ENCODE results near the gene SUDS3.
"Not testable (repeated sequence)": the region's sequence is repeated elsewhere in the genome, so short reads cannot be mapped to it uniquely, and the experiment has no call there.

The SUDS3 gene

GRCh38 chr12:118398524-118398923, 22.2 kb downstream of the SUDS3 start:
- DNase-seq: no peak

- no peak for DNase-seq
Measured at GRCh38 chr12:118398940-118399339, 22.6 kb downstream of the SUDS3 start.

GRCh38 chr12:118402251-118402650, 25.9 kb downstream of the SUDS3 start:
- DNase-seq: no peak

- DNase-seq: no peak
Measured at GRCh38 chr12:118404876-118405521, 28.6 kb downstream of the SUDS3 start.

GRCh38 chr12:118408241-118408640, 31.9 kb downstream of the SUDS3 start:
- not testable (repeated sequence) for DNase-seq

- no peak for DNase-seq
Measured at GRCh38 chr12:118409834-118410233, 33.5 kb downstream of the SUDS3 start.

GRCh38 chr12:118417942-118418341, 41.6 kb downstream of the SUDS3 start:
- no peak for DNase-seq

- no peak for DNase-seq
Measured at GRCh38 chr12:118418385-118419057, 42.2 kb downstream of the SUDS3 start.

GRCh38 chr12:118420673-118421072, 44.3 kb downstream of the SUDS3 start:
- DNase-seq: no peak

- DNase-seq: no peak
Measured at GRCh38 chr12:118424884-118425283, 48.5 kb downstream of the SUDS3 start.

- no peak for DNase-seq
Measured at GRCh38 chr12:118425364-118425763, 49.0 kb downstream of the SUDS3 start.

- DNase-seq: no peak
Measured at GRCh38 chr12:118427819-118428218, 51.5 kb downstream of the SUDS3 start.

GRCh38 chr12:118428643-118429042, 52.3 kb downstream of the SUDS3 start:
- no peak for DNase-seq

GRCh38 chr12:118429688-118430383, 53.5 kb downstream of the SUDS3 start:
- DNase-seq: no peak

GRCh38 chr12:118430516-118430915, 54.2 kb downstream of the SUDS3 start:
- DNase-seq: no peak

- DNase-seq: no peak
Measured at GRCh38 chr12:118432812-118433545, 56.6 kb downstream of the SUDS3 start.

- no peak for DNase-seq
Measured at GRCh38 chr12:118436002-118436730, 59.8 kb downstream of the SUDS3 start.

- no peak for DNase-seq
Measured at GRCh38 chr12:118436986-118437385, 60.6 kb downstream of the SUDS3 start.

GRCh38 chr12:118439068-118439467, 62.7 kb downstream of the SUDS3 start:
- no peak for DNase-seq

- DNase-seq: no peak
Measured at GRCh38 chr12:118446247-118446646, 69.9 kb downstream of the SUDS3 start.

- no peak for DNase-seq
Measured at GRCh38 chr12:118447181-118447580, 70.8 kb downstream of the SUDS3 start.

GRCh38 chr12:118448341-118448740, 72.0 kb downstream of the SUDS3 start:
- DNase-seq: no peak

GRCh38 chr12:118455327-118455726, 79.0 kb downstream of the SUDS3 start:
- no peak for DNase-seq
